ENCODE results near the gene OR10V1. TPM values are rescaled to one million over a fixed set of nuclear protein-coding genes. Genes with fewer than 3 reads are reported as not detected.

OR10V1 gene
- total RNA-seq (2014; rRNA removed; shearing (Covaris generic)) (not detected in 2 replicates), polyA plus RNA-seq (2016; fragmentation: Nextera tagmentation; extraction: Ambion mirVana) (not detected in 2 replicates)
- long read RNA-seq = 0 reads

- Histone ChIP-seq H3K27me3 (ENCODE audit: insufficient read depth) (no peaks in the 10 kb centered on the region), H3K4me3 (no peak within 1 kb of the TSS), H3K4me2 (no peak within 1 kb of the TSS), H2AFZ (no peak within 1 kb of the TSS), H3K36me3 (ENCODE audit: insufficient read depth) (no peaks in the 10 kb centered on the region), H3K79me2 (replicated peaks; ENCODE audit: insufficient read depth) (no peaks in the 10 kb centered on the region), H4K20me1 (replicated peaks; ENCODE audit: insufficient read depth) (no peaks in the 10 kb centered on the region), H3K4me1 (ENCODE audit: insufficient read depth) (no peaks in the 10 kb centered on the region), H3K27ac (ENCODE audit: low read depth) (no peak within 1 kb of the TSS), H3F3A (replicated peaks; ENCODE audit: low read depth) (no peaks in the 10 kb centered on the region), H3K9me2 (ENCODE audit: insufficient read depth) (0 out of 2 replicates have a peak, but pooled peaks cover 6% of the 10 kb centered on the region)
- Mint-ChIP-seq H3K36me3 (ENCODE audit: low read depth) (no peaks in the 10 kb centered on the region), H3K4me1 (no peaks in the 10 kb centered on the region), H3K9me3 (no peaks in the 10 kb centered on the region), H3K27me3 (ENCODE audit: insufficient read depth, low read depth, poor library complexity) (peaks cover 1% of the 10 kb centered on the region), H3K4me3 (no peak within 1 kb of the TSS), H3K27ac (no peak within 1 kb of the TSS)
- ATAC-seq = no peak
- DNase-seq (ENCODE audit: low spot score) = no peak
- TF ChIP-seq ZNF462 (CRISPR knock-in tag; IDR thresholded peaks at IDR 0.05) = no peak
- TF ChIP-seq EZH2phosphoT487 (IDR thresholded peaks at IDR 0.05; ENCODE audit: unreplicated experiment) = no peak
- TF ChIP-seq JUNB (IDR thresholded peaks at IDR 0.05; ENCODE audit: unreplicated experiment) = no peak
- TF ChIP-seq ZNF331 (CRISPR knock-in tag; IDR thresholded peaks at IDR 0.05; ENCODE audit: low read depth) = no peak
- TF ChIP-seq CTCF (conservative IDR thresholded peaks at IDR 0.05; ENCODE audit: low read depth in 2 of 2) = no peak
These were observed at the start of gene OR10V1 for GRCh38 chr11:59713745-59714144. OR10V1 (minus strand) TSS chr11:59713845; CDS start chr11:59713845, 0 bp downstream.
